Smooth muscle cell (in vitro differentiated cells): Measurements from ENCODE around the gene OR2A12. TPM values are rescaled to one million over a fixed set of nuclear protein-coding genes. Genes with fewer than 3 reads are reported as not detected.

Experiments used
- DNase-seq: peaks from one replicate; lab custom pipeline; 2025; ENCODE audit not compliant: unreplicated experiment; lab: John Stamatoyannopoulos, UW
- H2AFZ ChIP-seq: fragments of 200-600 bp; sonication (generic); 2 replicates; pipeline ENCODE4 v1.6.0; 2016; ENCODE audit warnings: antibody characterized with exemption, low read depth, mild to moderate bottlenecking
- H3F3A ChIP-seq: fragments of 200-600 bp; sonication (generic); 2 replicates; pipeline ENCODE4 v1.6.0; 2017; ENCODE audit warnings: antibody characterized with exemption, low read depth
- H3K27ac ChIP-seq: fragments of 200-600 bp; sonication (generic); 2 replicates; pipeline ENCODE4 v1.5.1; 2016; ENCODE audit warnings: low read depth, mild to moderate bottlenecking
- H3K27me3 ChIP-seq: fragments of 200-600 bp; sonication (generic); 2 replicates; pipeline ENCODE4 v1.6.1; 2016; ENCODE audit warnings: low read depth, mild to moderate bottlenecking
- H3K36me3 ChIP-seq: fragments of 200-600 bp; sonication (generic); 2 replicates; pipeline ENCODE4 v1.5.1; 2016; ENCODE audit warnings: low read depth
- H3K4me1 ChIP-seq: fragments of 200-600 bp; sonication (generic); 2 replicates; pipeline ENCODE4 v1.5.1; 2016; ENCODE audit warnings: low read depth
- H3K4me2 ChIP-seq: fragments of 200-600 bp; sonication (generic); 2 replicates; pipeline ENCODE4 v1.6.0; 2016; ENCODE audit warnings: mild to moderate bottlenecking
- H3K4me3 ChIP-seq: fragments of 200-600 bp; sonication (generic); 2 replicates; pipeline ENCODE4 v1.5.1; 2016; ENCODE audit warnings: mild to moderate bottlenecking
- H3K79me2 ChIP-seq: fragments of 200-600 bp; sonication (generic); 2 replicates; pipeline ENCODE4 v1.6.0; 2016; ENCODE audit warnings: low read depth, mild to moderate bottlenecking
- H3K9ac ChIP-seq: fragments of 200-600 bp; sonication (generic); 2 replicates; pipeline ENCODE4 v1.6.0; 2016; ENCODE audit warnings: low read depth
- H3K9me3 ChIP-seq: fragments of 200-600 bp; sonication (generic); replicated peaks from 2 replicates; pipeline ENCODE4 v1.5.1; 2016; ENCODE audit warnings: low read depth
- H4K20me1 ChIP-seq: fragments of 200-600 bp; sonication (generic); 2 replicates; pipeline ENCODE4 v1.6.0; 2016; ENCODE audit warnings: low read depth
- WGBS: methylation state at CpG from one replicate; pipeline ENCODE4 v1.1.7; 2016; ENCODE audit warnings: low lambda C conversion rate; 5-methylcytosine and 5-hydroxymethylcytosine counted together
- polyA plus RNA-seq: library from polyadenylated mRNA; unstranded; fragments of >200 nt; fragmentation: Nextera tagmentation; extraction: Ambion mirVana; gene quantifications from 2 replicates; pipeline ENCODE4 v1.2.1, GENCODE V29; 2016
- total RNA-seq: library from RNA; depleted of rRNA; stranded (reverse); fragments of >200 nt; gene quantifications from 2 replicates; pipeline ENCODE4 v1.2.3, GENCODE V29; 2014
- TF ChIP-seq, protein P1 (sequence below): fragments of 200-600 bp; sonication (generic); IDR thresholded peaks from 2 replicates; pipeline ENCODE4 v1.5.1; 2017; ENCODE audit warnings: borderline replicate concordance, mild to moderate bottlenecking, antibody characterized with exemption; ENCODE audit not compliant: insufficient read depth, poor library complexity, severe bottlenecking

Gene OR2A12, protein sequence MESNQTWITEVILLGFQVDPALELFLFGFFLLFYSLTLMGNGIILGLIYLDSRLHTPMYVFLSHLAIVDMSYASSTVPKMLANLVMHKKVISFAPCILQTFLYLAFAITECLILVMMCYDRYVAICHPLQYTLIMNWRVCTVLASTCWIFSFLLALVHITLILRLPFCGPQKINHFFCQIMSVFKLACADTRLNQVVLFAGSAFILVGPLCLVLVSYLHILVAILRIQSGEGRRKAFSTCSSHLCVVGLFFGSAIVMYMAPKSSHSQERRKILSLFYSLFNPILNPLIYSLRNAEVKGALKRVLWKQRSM
- not detected in 2 replicates for total RNA-seq
- polyA plus RNA-seq, result not detected in 2 replicates

DNA sequence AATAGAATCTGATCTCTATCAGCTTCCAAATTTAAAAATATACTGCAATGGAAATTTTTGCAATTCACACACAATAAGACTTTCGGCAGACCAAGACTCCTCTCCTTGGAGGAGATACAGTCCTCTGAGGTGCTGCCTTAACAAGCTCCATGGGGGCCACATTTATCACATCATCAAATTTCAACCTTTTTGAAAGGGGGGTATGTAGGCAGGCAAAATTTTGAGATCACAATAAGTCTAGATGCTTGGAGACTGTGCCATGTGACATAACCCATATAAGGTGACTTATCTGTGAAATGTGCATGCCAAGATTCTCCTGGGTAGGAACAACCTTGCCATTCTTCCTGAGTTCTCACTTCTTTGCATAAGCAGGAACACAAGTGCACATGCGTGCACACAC is at the start of gene OR2A12:
TSS of gene OR2A12 (plus strand) at position 301 of the 400 bp plus-strand sequence. CDS start 8,830 bp downstream, outside the sequence.
- Histone ChIP-seq H3K4me2 (no peak within 1 kb of the TSS), H3K9ac (no peak within 1 kb of the TSS), H3K4me1 (no peaks in the 10 kb centered on the region), H3F3A (no peaks in the 10 kb centered on the region), H3K9me3 (no peaks in the 10 kb centered on the region), H3K27me3 (no peaks in the 10 kb centered on the region), H3K79me2 (no peaks in the 10 kb centered on the region), H3K36me3 (no peaks in the 10 kb centered on the region), H2AFZ (no peak within 1 kb of the TSS), H3K27ac (no peak within 1 kb of the TSS), H4K20me1 (no peaks in the 10 kb centered on the region), H3K4me3 (no peak within 1 kb of the TSS)
- TF ChIP-seq, protein P1, sequence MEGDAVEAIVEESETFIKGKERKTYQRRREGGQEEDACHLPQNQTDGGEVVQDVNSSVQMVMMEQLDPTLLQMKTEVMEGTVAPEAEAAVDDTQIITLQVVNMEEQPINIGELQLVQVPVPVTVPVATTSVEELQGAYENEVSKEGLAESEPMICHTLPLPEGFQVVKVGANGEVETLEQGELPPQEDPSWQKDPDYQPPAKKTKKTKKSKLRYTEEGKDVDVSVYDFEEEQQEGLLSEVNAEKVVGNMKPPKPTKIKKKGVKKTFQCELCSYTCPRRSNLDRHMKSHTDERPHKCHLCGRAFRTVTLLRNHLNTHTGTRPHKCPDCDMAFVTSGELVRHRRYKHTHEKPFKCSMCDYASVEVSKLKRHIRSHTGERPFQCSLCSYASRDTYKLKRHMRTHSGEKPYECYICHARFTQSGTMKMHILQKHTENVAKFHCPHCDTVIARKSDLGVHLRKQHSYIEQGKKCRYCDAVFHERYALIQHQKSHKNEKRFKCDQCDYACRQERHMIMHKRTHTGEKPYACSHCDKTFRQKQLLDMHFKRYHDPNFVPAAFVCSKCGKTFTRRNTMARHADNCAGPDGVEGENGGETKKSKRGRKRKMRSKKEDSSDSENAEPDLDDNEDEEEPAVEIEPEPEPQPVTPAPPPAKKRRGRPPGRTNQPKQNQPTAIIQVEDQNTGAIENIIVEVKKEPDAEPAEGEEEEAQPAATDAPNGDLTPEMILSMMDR, result no peak
- no peak for DNase-seq
- WGBS, result 95% methylated on average over 2 of the region's 2 CpGs

DNA sequence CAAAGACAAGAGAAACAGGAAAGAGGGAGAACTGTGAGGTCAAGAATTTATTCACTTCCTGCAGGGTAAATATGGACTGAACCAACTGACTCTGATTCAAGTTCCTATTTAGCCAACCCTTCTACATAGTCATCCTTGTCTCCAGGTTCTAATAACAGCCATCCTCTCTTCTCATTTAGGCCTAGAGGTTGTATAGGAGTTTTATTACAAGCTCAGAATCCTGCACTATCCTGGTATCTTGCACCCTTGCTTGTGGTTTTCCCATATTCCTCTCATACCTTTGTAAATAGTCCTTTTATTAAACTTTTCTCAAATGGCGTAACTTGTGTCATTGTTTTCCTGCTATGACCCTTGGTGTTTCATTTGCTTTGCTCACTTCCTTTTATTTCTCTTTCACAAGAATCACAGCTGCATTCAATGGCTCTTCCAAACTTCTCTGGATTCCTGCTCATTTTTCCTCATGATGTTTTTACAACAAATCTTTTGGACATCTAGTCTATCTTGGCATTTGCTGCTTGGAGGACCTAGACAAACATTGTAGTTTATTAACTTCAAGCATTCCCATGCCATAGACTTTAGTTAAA is 49.7 kb upstream of the OR2A12 start:
- Histone ChIP-seq H3K4me2 (no peak overlapping the region), H3K36me3 (no peaks in the 10 kb centered on the region), H3K9me3 (no peaks in the 10 kb centered on the region), H3K27ac (no peak overlapping the region), H3K27me3 (no peaks in the 10 kb centered on the region), H4K20me1 (no peaks in the 10 kb centered on the region), H3K79me2 (no peaks in the 10 kb centered on the region), H3F3A (peaks cover 1% of the 10 kb centered on the region), H3K9ac (no peak overlapping the region), H3K4me3 (no peak overlapping the region), H3K4me1 (no peaks in the 10 kb centered on the region), H2AFZ (no peak overlapping the region)
- TF ChIP-seq, protein P1, result no peak
- no peak for DNase-seq
- 96% methylated on average over 1 of the region's 1 CpG for WGBS

DNA sequence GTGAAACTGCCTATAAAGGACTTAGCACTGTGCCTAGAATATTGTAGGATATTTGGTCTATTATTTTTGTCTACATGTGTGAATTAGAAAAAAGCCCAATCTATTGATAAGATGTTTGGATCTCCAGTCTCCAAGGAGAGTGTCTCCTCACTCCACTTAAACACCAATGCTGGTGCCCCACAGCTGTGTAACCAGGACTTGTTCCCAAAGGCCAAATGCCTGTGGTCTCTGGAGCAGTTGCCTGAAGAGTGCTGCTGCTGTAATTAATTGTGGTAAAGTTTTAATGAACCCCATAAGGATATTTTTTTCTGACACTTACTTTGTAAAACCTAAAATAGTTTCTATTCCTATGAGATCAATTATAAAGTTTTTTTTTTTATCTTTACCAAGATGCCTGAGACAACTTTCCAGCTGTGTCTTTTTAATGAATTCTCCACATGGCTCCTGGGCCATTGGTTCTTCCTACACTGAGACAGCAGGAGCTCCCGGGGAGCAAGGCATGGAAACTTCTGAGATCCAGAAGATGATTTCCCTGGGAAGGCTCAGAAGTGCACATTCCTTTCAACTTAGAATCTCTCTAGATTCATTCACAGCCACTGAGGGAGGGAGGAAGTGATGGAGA is 48.6 kb upstream of the OR2A12 start:
- Histone ChIP-seq H3K9me3 (no peaks in the 10 kb centered on the region), H3K9ac (no peak overlapping the region), H3F3A (no peaks in the 10 kb centered on the region), H3K4me1 (no peaks in the 10 kb centered on the region), H3K27ac (no peak overlapping the region), H3K4me3 (no peak overlapping the region), H3K4me2 (no peak overlapping the region), H3K36me3 (no peaks in the 10 kb centered on the region), H3K79me2 (no peaks in the 10 kb centered on the region), H3K27me3 (no peaks in the 10 kb centered on the region), H4K20me1 (no peaks in the 10 kb centered on the region), H2AFZ (no peak overlapping the region)
- TF ChIP-seq, protein P1, result no peak
- 50% methylated on average over 1 of the region's 1 CpG for WGBS
- no peak for DNase-seq
